Left hindlimb (tissue), 1 donor: ENCODE results near the gene OR2L5.

ENCODE experiments used
- DNase-seq: peaks from one replicate; pipeline ENCODE4 v3.0.0-alpha.2; 2018

The OR2L5 gene, protein sequence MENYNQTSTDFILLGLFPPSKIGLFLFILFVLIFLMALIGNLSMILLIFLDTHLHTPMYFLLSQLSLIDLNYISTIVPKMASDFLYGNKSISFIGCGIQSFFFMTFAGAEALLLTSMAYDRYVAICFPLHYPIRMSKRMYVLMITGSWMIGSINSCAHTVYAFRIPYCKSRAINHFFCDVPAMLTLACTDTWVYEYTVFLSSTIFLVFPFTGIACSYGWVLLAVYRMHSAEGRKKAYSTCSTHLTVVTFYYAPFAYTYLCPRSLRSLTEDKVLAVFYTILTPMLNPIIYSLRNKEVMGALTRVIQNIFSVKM

DNA sequence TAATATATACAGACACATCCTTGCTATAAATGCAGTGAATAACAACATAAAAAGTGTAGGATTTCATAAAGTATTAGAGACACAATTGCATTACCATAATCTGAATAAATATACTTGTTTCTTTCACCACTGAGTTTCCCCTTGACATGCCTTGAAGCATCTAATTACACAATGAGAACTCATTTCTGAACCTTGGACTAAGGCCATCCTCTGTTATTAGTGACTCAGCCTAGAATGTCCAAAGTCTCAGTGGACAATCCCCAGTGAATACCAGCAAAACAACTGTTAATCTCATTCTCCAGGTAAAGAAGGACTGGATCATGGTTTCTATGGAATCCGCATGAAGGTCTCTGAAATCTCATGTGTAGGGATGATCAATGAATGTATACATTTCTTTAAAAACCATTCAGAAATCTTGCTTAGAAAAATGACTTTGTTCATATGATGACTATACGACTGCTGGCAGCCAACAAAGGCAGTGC is at the start of gene OR2L5:
Gene OR2L5 (plus strand): TSS at position 432 of the 482 bp plus-strand sequence. CDS start 8,288 bp downstream, outside the sequence.
- no peak for DNase-seq

DNA sequence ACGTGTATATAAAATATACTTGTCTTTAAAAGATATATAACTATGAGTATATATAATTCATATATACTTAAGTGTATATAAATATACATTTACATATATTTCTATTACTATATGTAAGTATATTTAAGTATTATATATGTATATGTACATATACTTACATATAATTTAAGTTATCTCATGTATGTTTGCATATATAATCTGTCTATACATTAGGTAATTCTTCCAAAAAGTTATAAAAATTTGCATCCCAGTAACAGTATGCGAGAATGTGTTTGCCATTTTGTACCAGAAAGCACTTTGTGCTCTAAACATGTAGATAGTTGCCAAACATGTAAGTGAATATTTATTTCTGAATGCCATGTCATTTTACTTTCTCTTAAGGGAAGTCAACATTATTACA is 48.5 kb upstream of the OR2L5 start, which contains the start of gene OR2AK2:
Gene OR2AK2 (plus strand): TSS at position 301 of the 400 bp plus-strand sequence. CDS start 144 bp downstream, outside the sequence.
- DNase-seq = no peak

DNA sequence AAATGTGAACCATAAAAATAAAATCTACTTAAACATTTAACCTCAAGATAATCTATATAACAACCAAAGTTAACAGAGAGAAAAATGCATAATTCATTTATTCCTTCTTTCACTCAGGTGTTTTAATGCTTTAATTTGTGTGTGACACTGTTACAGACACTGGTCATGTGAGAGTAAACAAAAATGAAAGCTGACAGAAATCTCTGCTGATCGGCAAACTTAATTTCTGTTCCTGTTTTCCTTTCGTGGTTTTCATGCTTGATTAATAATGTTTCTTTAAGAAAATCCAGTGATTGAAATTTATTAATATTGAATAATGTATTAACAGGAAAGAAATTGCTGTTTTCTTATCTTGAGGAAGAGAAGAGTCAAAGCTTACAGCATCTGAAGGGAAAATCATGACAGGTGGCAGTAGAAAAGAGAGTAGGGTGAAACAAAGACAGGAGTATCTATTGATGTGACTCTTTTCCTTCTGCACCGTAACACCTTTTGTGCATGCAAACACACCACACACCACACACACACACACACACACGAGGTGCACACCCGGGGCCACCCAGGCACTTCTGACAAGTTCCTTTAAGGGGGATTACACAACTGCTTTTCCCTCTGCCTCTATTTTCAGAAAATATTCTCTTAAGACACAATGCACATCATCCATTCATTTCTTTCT is 46.8 kb upstream of the OR2L5 start:
- no peak for DNase-seq

DNA sequence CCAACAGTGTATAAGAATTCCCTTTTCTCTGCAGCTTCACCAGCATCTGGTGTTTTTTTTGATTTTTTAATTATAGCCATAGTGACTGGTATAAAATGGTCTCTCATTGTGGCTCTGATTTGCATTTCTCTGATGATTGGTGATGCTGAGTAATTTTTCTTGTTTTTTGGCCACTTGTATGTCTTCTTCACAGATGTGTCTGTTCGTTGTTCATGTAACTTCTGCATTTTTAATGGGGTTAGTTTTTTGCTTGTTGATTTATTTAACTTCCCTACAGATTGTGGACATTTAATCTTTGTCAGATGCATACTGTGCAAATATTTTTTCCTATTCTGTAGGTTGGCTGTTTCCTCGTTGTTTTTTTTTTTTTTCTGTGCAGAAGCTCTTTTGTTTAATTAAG is 20.5 kb upstream of the OR2L5 start:
- no peak for DNase-seq

DNA sequence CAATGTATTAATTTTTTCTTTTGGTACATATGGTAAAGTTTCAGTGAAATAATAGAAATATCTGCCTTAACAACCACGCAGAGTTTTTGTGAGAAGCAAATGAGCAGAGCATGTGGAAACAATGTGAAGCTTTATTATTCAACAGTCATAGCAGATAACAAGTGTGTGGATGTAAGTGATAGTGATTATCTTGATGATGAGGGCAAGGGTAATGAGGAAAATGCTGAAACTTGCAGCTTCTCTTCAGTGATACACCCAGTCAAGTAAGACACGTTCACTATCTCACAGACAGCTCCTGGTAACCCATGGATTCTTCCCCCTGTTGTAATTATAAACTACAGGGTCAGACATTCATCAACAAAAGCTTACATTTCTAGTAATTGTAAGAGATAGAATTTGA is 14.6 kb upstream of the OR2L5 start:
- no peak for DNase-seq

DNA sequence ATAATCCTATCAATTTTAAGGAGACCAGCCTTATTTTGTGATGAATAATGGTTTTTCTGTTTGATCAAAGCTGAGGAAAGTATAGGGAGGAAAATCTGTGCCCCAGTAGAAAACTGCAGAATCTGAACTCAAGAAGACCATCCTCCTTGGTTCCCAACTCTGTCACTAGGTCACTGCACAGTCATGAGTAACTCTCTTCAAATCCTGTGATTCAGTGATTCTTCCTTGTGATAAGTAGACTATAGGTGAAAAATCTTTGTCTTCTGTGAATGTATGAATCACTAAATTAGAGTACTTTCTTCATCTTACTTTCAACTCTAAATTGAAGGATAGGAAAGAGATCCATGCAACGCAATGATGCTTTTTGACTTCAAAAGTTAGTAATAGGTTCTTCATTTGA is 13.3 kb upstream of the OR2L5 start:
- no peak for DNase-seq

DNA sequence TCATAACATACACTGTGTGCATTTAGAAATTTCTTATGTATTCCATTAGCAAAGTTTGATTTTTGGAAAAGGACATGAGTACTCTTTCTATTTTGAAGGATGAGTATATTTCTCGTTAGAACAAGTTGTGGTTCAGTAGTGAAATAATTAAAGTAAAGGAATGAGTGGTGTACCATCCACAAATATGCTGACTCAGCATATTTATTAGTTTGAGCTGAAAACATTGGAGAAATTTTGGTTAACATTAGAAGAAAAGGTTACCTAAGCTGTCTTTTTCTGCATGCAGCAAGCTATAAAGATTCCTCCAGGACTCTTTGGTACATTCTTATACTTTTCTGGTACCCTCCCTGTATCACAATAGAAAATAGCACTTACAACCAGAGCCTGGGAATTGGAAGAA is 5.7 kb upstream of the OR2L5 start:
- DNase-seq = no peak

DNA sequence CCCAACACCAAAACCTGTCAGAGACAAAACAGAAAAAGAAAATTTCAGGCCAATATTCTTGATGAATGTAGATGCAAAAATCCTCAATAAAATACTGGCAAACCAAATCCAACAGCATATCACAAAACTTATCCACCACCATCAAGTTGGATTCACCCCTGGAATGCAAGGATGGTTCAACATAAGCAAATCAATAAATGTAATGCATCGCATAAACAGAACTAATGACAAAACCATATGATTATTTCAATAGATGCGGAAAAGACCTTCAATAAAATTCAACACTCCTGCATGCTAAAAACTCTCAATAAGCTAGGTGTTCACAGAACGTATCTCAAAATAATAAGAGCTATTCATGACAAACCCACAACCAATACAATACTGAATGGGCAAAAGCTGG is 3.8 kb upstream of the OR2L5 start:
- no peak for DNase-seq

DNA sequence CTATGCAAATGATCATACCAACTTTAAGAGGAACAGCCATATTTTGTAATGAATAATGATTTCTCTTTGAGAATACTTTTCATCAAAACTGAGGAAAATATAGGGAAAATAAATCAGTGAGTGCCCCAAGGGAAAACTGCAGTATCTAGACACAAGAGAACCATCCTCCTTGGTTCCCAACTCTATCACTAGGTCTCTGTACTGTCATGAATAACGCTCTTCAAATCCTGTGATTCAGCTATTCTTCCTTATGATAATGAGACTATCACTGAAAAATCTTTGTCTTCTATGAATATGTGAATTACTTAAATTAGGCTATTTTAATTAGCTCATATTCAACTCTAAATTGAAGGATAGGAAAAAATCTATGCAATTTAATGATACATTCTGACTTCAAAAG is 2.3 kb downstream of the OR2L5 start:
- no peak for DNase-seq

DNA sequence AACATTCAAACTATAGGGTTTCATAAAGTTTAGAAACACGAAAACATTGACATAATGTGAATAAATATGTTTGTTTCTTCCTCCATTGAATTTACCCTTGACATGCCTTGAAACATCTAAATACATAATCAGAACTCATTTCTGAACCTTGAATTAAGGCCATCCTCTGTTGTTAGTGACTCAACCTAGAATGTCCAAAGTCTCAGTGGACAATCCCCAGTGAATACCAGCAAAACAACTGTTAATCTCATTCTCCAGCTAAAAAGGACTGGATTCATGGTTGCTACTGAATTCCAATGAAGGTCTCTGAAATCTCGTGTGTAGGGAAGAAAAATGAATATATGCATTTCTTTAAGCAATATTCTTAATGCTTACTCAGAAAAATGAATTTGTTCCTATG is 16.3 kb downstream of the OR2L5 start, which contains the start of gene OR2L2:
Gene OR2L2 (plus strand): TSS at position 301 of the 400 bp plus-strand sequence. CDS start 8,198 bp downstream, outside the sequence.
- DNase-seq = no peak

DNA sequence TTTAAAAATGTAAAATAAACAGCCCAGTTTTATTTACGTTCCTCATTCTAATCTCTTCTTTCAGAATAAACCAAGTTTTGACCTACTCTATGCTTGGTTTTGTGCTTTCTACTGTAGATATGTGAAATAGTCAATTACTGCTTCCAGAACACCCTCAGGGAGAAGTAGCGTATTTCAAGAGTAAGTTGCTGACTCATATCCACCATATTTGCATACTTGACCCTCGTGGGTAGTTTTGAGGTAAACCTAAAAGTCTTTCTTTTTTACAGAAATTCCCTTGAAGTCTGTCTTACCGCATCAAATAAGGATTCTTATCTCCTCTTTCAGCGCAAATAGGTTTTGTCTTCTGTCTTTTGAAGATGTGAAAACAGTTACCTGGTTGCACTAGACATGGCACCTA is 31.7 kb downstream of the OR2L5 start:
- no peak for DNase-seq

DNA sequence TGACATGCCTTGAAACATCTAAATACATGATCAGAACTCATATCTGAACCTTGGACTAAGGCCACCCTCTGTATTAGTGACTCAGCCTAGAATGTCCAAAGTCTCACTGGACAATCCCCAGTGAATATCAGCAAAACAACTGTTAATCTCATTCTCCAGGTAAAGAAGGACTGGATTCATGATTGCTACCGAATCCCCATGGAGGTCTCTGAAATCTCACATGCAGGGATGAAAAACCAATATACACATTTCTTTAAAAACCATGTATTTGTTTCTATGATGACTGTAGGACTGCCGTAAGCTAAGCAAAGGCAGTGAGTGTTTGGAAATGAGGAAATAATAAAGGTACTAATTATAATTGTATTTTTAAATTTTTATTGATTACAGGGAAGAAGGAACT is 33.1 kb downstream of the OR2L5 start, which contains the start of gene OR2L3:
Gene OR2L3 (plus strand): TSS at position 301 of the 400 bp plus-strand sequence. CDS start 13,846 bp downstream, outside the sequence.
- no peak for DNase-seq

DNA sequence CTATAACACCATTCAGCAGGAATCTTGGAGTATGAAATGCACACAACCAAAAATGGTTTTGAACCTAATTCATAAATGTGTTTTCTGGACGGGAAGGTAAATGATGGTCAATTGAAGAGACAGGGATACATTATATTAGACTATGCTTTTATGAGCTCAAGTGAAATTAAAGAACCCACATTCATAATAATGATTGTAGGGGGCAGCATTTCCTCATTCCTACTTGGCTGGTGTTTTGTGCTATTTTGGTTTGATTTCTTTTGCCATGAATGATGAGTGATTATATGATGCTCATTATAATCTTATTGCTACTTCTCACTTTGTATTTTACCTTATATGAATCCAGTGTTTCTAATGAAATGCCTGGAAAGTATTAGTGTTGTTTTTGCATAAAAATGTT is 33.5 kb downstream of the OR2L5 start:
- no peak for DNase-seq

DNA sequence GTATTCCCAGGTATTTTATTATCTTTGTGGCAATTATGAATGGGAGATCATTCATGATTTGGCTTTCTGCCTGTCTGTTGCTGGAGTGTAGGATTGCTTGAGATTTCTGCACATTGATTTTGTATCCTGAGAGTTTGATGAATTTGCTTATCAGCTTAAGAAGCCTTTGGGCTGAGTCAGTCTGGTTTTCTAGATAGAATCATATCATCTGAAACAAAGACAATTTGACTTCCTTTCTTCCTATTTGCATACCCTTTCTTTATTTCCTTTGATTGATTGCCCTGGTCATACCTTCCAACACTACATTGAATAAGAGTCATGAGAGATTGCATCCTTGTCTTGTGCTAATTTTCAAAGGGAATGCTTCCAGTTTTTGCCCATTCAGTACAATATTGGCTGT is 41.2 kb downstream of the OR2L5 start:
- no peak for DNase-seq

DNA sequence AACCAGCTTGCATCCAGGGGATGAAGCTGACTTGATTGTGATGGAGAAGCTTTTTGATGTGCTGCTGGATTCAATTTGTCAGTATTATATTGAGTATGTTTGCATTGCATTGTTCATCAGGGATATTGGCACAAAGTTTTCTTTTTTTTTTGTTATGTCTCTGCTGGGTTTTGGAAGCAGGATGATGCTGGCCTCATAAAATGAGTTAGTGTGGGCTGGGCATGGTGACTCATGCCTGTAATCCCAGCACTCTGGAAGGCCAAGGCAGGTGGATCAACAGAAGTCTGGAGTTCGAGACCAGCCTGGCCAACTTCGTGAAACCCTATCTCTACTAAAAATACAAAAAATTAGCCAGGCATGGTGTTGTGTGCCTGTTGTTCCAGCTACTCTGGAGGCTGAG is 41.8 kb downstream of the OR2L5 start:
- no peak for DNase-seq

DNA sequence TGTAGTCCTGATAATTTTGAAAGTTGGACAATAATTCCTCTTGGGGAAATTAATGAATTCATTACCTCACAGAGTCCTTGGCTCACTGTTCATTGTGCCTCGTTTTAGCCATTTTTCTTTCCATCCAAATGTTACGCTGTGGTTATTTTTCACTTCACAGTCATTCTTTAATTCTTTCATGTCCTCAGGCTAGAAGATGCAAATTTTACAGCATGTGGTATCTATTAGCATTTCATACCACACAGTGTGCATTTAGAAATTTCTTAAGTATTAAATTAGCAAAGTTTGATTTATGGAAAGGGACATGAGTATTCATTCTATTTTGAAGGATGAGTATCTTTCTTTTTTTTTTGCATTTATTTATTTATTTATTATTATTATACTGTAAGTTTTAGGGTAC is 51.6 kb downstream of the OR2L5 start:
- DNase-seq = no peak

DNA sequence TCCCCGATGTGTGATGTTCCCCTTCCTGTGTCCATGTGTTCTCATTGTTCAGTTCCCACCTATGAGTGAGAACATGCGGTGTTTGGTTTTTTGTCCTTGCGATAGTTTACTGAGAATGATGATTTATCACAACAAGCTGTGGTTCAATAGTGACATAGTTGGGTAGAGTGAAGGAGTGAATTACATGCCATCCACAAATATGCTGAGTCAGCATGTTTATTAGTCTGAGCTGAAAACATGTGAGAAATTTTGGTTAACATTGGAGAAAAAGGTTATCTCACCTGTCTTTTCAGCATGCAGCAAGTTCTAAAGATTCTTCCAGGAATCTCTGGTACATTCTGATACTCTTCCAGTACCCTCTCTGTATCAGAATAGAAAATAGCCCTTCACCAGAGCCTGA is 52.1 kb downstream of the OR2L5 start:
- no peak for DNase-seq
